Measurements from ENCODE around the gene MYLK.

DNA sequence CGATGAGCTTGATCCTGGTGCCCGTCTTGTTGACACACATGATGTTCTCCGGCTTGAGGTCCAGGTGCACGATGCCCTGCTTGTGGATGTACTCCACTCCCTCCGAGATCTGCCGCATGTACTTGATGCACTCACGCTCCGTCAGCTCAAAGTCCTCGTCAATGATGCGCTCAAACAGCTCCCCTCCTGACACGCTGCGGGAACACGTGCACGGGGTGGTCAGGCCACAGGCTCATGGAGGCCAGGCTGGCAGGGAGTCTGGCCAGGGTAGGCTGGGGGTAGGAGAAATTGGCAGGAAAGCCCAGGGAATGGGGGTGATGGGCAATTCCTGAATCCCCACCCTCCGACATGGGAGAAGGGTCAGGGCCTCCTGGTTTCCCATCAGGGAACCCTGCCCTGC lies 243.8 kb downstream of the MYLK start:
- TF ChIP-seq, protein P1, sequence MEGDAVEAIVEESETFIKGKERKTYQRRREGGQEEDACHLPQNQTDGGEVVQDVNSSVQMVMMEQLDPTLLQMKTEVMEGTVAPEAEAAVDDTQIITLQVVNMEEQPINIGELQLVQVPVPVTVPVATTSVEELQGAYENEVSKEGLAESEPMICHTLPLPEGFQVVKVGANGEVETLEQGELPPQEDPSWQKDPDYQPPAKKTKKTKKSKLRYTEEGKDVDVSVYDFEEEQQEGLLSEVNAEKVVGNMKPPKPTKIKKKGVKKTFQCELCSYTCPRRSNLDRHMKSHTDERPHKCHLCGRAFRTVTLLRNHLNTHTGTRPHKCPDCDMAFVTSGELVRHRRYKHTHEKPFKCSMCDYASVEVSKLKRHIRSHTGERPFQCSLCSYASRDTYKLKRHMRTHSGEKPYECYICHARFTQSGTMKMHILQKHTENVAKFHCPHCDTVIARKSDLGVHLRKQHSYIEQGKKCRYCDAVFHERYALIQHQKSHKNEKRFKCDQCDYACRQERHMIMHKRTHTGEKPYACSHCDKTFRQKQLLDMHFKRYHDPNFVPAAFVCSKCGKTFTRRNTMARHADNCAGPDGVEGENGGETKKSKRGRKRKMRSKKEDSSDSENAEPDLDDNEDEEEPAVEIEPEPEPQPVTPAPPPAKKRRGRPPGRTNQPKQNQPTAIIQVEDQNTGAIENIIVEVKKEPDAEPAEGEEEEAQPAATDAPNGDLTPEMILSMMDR (IDR thresholded peaks at IDR 0.05), result no peak
- TF ChIP-seq POLR2A (IDR thresholded peaks at IDR 0.05), result no peak

All from suprapubic skin (tissue), 3 donors.